Measurements from ENCODE around the gene DGKG. TPM values are rescaled to one million over a fixed set of nuclear protein-coding genes. Genes with fewer than 3 reads are reported as not detected.

DGKG gene
- total and polyA plus RNA-seq, 2 of the 8 experiments (the other 6 are each of a cell fraction or from before 2014, with no cell fraction given), result 0.30 to 0.48 TPM

GRCh38 chr3:186375443-186375842, 13.4 kb upstream of the DGKG start:
- Histone ChIP-seq H2AFZ (ENCODE audit: low read length) (no peak overlapping the region), H3K9me3 (ENCODE audit: insufficient read depth in 2 of 2, low read depth in 1 of 2, low read length in 1 of 2) (no peaks in the 10 kb centered on the region), H4K20me1 (replicated peaks in 1 of 2; ENCODE audit: control insufficient read depth in 1 of 2, insufficient read depth in 2 of 2, low read length in 2 of 2) (no peaks in the 10 kb centered on the region), H4K5ac (ENCODE audit: insufficient read length, low read depth, low read length) (no peak overlapping the region), H4K8ac (ENCODE audit: extremely low read depth, insufficient read depth, low read length) (no peak overlapping the region), H3K4me3 (ENCODE audit: extremely low read depth in 1 of 4, insufficient read depth in 2 of 4, low read depth in 3 of 4, low read length in 4 of 4) (no peak overlapping the region), H2BK15ac (ENCODE audit: low read length) (no peak overlapping the region), H3K14ac (ENCODE audit: insufficient read length) (no peak overlapping the region), H3K27ac (ENCODE audit: low read depth, low read length) (no peak overlapping the region), H3K4me1 (replicated peaks in 1 of 4; ENCODE audit: control insufficient read depth in 3 of 4, insufficient read depth in 4 of 4, low read length in 3 of 4) (no peaks in the 10 kb centered on the region), H3K4ac (replicated peaks; ENCODE audit: insufficient read length, low read depth, low read length) (no peak overlapping the region), H3K23me2 (ENCODE audit: low read depth, low read length) (no peaks in the 10 kb centered on the region), H4K91ac (replicated peaks; ENCODE audit: insufficient read length, low read length) (no peak overlapping the region), H3K23ac (ENCODE audit: insufficient read length) (no peak overlapping the region), H3K56ac (replicated peaks; ENCODE audit: insufficient read length, low read depth, low read length) (no peak overlapping the region), H2BK12ac (ENCODE audit: low read depth, low read length) (no peak overlapping the region), H3K18ac (ENCODE audit: extremely low read depth, low read length) (no peak overlapping the region), H3K4me2 (ENCODE audit: insufficient read depth in 1 of 2, low read depth in 2 of 2, low read length in 2 of 2) (no peak overlapping the region), H3K79me2 (ENCODE audit: control insufficient read depth in 1 of 2, insufficient read depth in 2 of 2, low read length in 2 of 2) (no peaks in the 10 kb centered on the region), H3K9ac (replicated peaks in 1 of 4; ENCODE audit: extremely low read depth in 1 of 4, low read depth in 3 of 4, low read length in 3 of 4) (no peak overlapping the region), H3K27me3 (replicated peaks in 1 of 4; ENCODE audit: control insufficient read depth in 3 of 4, extremely low read depth in 1 of 4, insufficient read depth in 3 of 4, low read length in 3 of 4) (no peaks in the 10 kb centered on the region), H2BK120ac (replicated peaks; ENCODE audit: low read depth, low read length) (no peak overlapping the region), H2BK20ac (ENCODE audit: low read length) (no peak overlapping the region), H3K36me3 (ENCODE audit: control insufficient read depth in 2 of 4, insufficient read depth in 4 of 4, low read length in 3 of 4) (no peaks in the 10 kb centered on the region), H2AK5ac (ENCODE audit: low read depth, low read length) (no peak overlapping the region), H3K79me1 (ENCODE audit: low read depth, low read length) (no peaks in the 10 kb centered on the region), H2BK5ac (ENCODE audit: low read depth, low read length) (no peak overlapping the region)
- WGBS, 2 experiments (ENCODE audit: extremely low coverage in 1 of 2, insufficient coverage in 1 of 2, insufficient read length in 1 of 2, insufficient replicate concordance in 2 of 2, low coverage in 1 of 2, low lambda C conversion rate in 2 of 2, missing lambda C conversion rate in 1 of 2), result 74% methylated on average over 2 of the region's 2 CpGs; no CpG with 5 or more reads in 1 of the 2 experiments
- POLR2A ChIA-PET (ENCODE audit: partially characterized antibody), result interaction anchor here (0.7 to 1.7 kb wide), 2 partner anchors 9 to 19 kb away, joined by 3 read pairs; no protein-coding TSS in a partner anchor
- DNase-seq (ENCODE audit: low read depth in 1 of 2, low spot score in 2 of 2) (no peak), FAIRE-seq (no peak)
- CTCF ChIA-PET (ENCODE audit: partially characterized antibody), result interaction anchor here (1.2 to 1.7 kb wide), 4 partner anchors 16 to 50 kb away, joined by 3 to 4 read pairs (median 4); no protein-coding TSS in a partner anchor
- TF ChIP-seq NANOG (IDR thresholded peaks at IDR 0.05; ENCODE audit: insufficient read depth, low read depth, low read length, poor library complexity, severe bottlenecking), result no peak
- TF ChIP-seq MAFK (IDR thresholded peaks at IDR 0.05; ENCODE audit: low read depth, low read length), result no peak
- TF ChIP-seq POLR2A (IDR thresholded peaks at IDR 0.05; ENCODE audit: control extremely low read depth in 1 of 2, low read depth in 2 of 2, low read length in 2 of 2), result no peak
- no peak for TF ChIP-seq TEAD4 (IDR thresholded peaks at IDR 0.05; ENCODE audit: low read depth, low read length)
- no peak for TF ChIP-seq JUN (IDR thresholded peaks at IDR 0.05; ENCODE audit: low read depth, low read length)
- TF ChIP-seq RFX5 (IDR thresholded peaks at IDR 0.05; ENCODE audit: borderline replicate concordance, low read depth, low read length), result no peak
- no peak for TF ChIP-seq EGR1 (IDR thresholded peaks at IDR 0.05; ENCODE audit: borderline replicate concordance, low read depth, low read length)
- no peak for TF ChIP-seq BCL11A (IDR thresholded peaks at IDR 0.05; ENCODE audit: low read depth in 2 of 2, low read length in 2 of 2)
- TF ChIP-seq ATF3 (IDR thresholded peaks at IDR 0.05; ENCODE audit: insufficient read depth, low read depth, low read length), result no peak
- TF ChIP-seq SRF (IDR thresholded peaks at IDR 0.05; ENCODE audit: low read depth, low read length), result no peak
- TF ChIP-seq TBP (IDR thresholded peaks at IDR 0.05; ENCODE audit: low read depth, low read length), result no peak
- TF ChIP-seq ASH2L (IDR thresholded peaks at IDR 0.05; ENCODE audit: low read length), result no peak
- no peak for TF ChIP-seq SP2 (IDR thresholded peaks at IDR 0.05; ENCODE audit: low read length)
- TF ChIP-seq CBX5 (IDR thresholded peaks at IDR 0.05; ENCODE audit: low read depth, low read length), result no peak
- no peak for TF ChIP-seq HDAC6 (IDR thresholded peaks at IDR 0.05; ENCODE audit: low read depth, low read length)
- TF ChIP-seq KDM4A (IDR thresholded peaks at IDR 0.05; ENCODE audit: low read depth, low read length, severe bottlenecking), result no peak
